ENCODE measurements around the gene MAGI1. TPM values are rescaled to one million over a fixed set of nuclear protein-coding genes. Genes with fewer than 3 reads are reported as not detected.

Gene MAGI1
- total RNA-seq, 1 experiment from 2014 or later: 38.6 TPM

DNA sequence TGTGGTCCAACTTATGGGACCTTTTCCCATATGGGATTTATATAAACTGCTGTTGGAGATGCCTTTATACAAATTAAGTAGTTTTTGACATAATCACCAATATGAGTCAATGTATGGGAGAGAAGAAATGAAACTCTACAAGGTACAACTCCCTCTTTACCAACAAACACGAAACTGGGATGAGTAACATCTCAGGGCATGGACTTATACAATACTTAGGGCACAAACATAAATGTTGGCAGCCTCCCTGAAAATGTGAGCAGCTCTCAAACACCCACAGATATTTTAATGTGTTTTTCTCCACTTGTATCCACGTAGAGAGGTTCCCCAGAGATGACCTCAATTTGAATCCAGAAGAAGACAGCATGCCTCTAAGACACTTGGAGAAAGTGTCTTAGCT is 161.6 kb downstream of the MAGI1 start:
- TF ChIP-seq EGR1 (IDR thresholded peaks at IDR 0.05; ENCODE audit: low read depth) (no peak), ZFX (IDR thresholded peaks at IDR 0.05) (no peak), TCF7L2 (IDR thresholded peaks at IDR 0.05; ENCODE audit: borderline replicate concordance, extremely low read depth, insufficient read depth, insufficient read length) (no peak), YY1 (IDR thresholded peaks at IDR 0.05; ENCODE audit: extremely low read depth, insufficient replicate concordance, low read depth, low read length) (no peak), SP1 (IDR thresholded peaks at IDR 0.05; ENCODE audit: low read depth) (no peak), EZH2phosphoT487 (IDR thresholded peaks at IDR 0.05; ENCODE audit: borderline replicate concordance) (no peak), SIN3A (IDR thresholded peaks at IDR 0.05; ENCODE audit: low read depth) (no peak), CEBPB (IDR thresholded peaks at IDR 0.05; ENCODE audit: low read depth) (no peak), ELF1 (IDR thresholded peaks at IDR 0.05; ENCODE audit: borderline replicate concordance, low read depth) (no peak), CBX3 (IDR thresholded peaks at IDR 0.05; ENCODE audit: low read depth) (no peak), EZH2 (IDR thresholded peaks at IDR 0.05) (no peak), JUND (IDR thresholded peaks at IDR 0.05) (no peak), RAD21 (IDR thresholded peaks at IDR 0.05; ENCODE audit: low read depth) (no peak)
- TF ChIP-seq, protein P1, sequence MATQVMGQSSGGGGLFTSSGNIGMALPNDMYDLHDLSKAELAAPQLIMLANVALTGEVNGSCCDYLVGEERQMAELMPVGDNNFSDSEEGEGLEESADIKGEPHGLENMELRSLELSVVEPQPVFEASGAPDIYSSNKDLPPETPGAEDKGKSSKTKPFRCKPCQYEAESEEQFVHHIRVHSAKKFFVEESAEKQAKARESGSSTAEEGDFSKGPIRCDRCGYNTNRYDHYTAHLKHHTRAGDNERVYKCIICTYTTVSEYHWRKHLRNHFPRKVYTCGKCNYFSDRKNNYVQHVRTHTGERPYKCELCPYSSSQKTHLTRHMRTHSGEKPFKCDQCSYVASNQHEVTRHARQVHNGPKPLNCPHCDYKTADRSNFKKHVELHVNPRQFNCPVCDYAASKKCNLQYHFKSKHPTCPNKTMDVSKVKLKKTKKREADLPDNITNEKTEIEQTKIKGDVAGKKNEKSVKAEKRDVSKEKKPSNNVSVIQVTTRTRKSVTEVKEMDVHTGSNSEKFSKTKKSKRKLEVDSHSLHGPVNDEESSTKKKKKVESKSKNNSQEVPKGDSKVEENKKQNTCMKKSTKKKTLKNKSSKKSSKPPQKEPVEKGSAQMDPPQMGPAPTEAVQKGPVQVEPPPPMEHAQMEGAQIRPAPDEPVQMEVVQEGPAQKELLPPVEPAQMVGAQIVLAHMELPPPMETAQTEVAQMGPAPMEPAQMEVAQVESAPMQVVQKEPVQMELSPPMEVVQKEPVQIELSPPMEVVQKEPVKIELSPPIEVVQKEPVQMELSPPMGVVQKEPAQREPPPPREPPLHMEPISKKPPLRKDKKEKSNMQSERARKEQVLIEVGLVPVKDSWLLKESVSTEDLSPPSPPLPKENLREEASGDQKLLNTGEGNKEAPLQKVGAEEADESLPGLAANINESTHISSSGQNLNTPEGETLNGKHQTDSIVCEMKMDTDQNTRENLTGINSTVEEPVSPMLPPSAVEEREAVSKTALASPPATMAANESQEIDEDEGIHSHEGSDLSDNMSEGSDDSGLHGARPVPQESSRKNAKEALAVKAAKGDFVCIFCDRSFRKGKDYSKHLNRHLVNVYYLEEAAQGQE (IDR thresholded peaks at IDR 0.05; ENCODE audit: low read depth): no peak
- TF ChIP-seq, protein P2, sequence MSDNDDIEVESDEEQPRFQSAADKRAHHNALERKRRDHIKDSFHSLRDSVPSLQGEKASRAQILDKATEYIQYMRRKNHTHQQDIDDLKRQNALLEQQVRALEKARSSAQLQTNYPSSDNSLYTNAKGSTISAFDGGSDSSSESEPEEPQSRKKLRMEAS (IDR thresholded peaks at IDR 0.05): no peak
- TF ChIP-seq, protein P3, sequence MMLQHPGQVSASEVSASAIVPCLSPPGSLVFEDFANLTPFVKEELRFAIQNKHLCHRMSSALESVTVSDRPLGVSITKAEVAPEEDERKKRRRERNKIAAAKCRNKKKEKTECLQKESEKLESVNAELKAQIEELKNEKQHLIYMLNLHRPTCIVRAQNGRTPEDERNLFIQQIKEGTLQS (IDR thresholded peaks at IDR 0.05): no peak
- no peak overlapping the region for H3K4me2 ChIP-seq (ENCODE audit: low read length)
- ATAC-seq (no peak), DNase-seq (ENCODE audit: low read depth, low spot score) (no peak)
- H2AFZ ChIP-seq (ENCODE audit: low read depth, low read length, poor library complexity, severe bottlenecking): no peak overlapping the region
- H3K9ac ChIP-seq (ENCODE audit: low read length): no peak overlapping the region
- no peak overlapping the region for H3K27ac ChIP-seq (ENCODE audit: low read depth, low read length)
- ChIA-PET RAD21 (ENCODE audit: low non-redundant PET in 1 of 2, low total read pairs in 2 of 2, uncharacterized antibody in 2 of 2, unreplicated experiment in 2 of 2) (no interaction called here), CTCF (no interaction called here), POLR2A (no interaction called here)
- H3K79me2 ChIP-seq (ENCODE audit: insufficient read depth, low read length): 0 out of 2 replicates have a peak, but pooled peaks cover 2% of the 10 kb centered on the region
- no peak overlapping the region for H3K4me3 ChIP-seq (replicated peaks in 1 of 2; ENCODE audit: low read depth in 1 of 2, low read length in 2 of 2)
- intact Hi-C loops (cut with micrococcal nuclease): no loop called here
- no peaks in the 10 kb centered on the region for H3K9me2 ChIP-seq (ENCODE audit: insufficient read depth)
- BruUV-seq (replicated peaks): no TSS peak
- H3K4me1 ChIP-seq (ENCODE audit: control insufficient read depth in 1 of 2, insufficient read depth in 2 of 2, low read length in 2 of 2): no peaks in the 10 kb centered on the region
- H3K9me3 ChIP-seq (ENCODE audit: control insufficient read depth in 1 of 2, insufficient read depth in 1 of 2, low read depth in 1 of 2, low read length in 2 of 2): no peaks in the 10 kb centered on the region
- no peaks in the 10 kb centered on the region; the same call in 1 of the 2 replicates for H4K20me1 ChIP-seq (ENCODE audit: insufficient read depth)
- H3K36me3 ChIP-seq (ENCODE audit: control insufficient read depth in 1 of 2, insufficient read depth in 2 of 2, low read length in 2 of 2): no peaks in the 10 kb centered on the region
- no peaks in the 10 kb centered on the region for H3K27me3 ChIP-seq (ENCODE audit: insufficient read depth, low read length)
